Osteoblast (primary cell): ENCODE measurements around the gene RPL37. TPM values are rescaled to one million over a fixed set of nuclear protein-coding genes. Genes with fewer than 3 reads are reported as not detected.
"Not testable (repeated sequence)": the region's sequence is repeated elsewhere in the genome, so short reads cannot be mapped to it uniquely, and the experiment has no call there.

ENCODE experiments used
- DNase-seq: peaks from one replicate; pipeline ENCODE4 v3.0.0; 2011; ENCODE audit warnings: low spot score, mixed read lengths; ENCODE audit not compliant: insufficient read length; ENCODE audit errors: missing footprints
- H2AFZ ChIP-seq: 2 replicates; pipeline ENCODE4 v1.6.0; 2011; ENCODE audit warnings: mild to moderate bottlenecking, low read length
- H3K27ac ChIP-seq: 2 replicates; pipeline ENCODE4 v1.5.1; 2011; ENCODE audit warnings: mild to moderate bottlenecking, low read depth, low read length, moderate library complexity
- H3K27me3 ChIP-seq: 2 replicates; pipeline ENCODE4 v1.6.0; 2012; ENCODE audit warnings: mild to moderate bottlenecking, control low read depth, inconsistent platforms, low read length, moderate library complexity; ENCODE audit not compliant: insufficient read depth
- H3K36me3 ChIP-seq: 2 replicates; pipeline ENCODE4 v1.5.1; 2011; ENCODE audit warnings: mild to moderate bottlenecking, low read length, control low read depth, moderate library complexity; ENCODE audit not compliant: insufficient read depth
- H3K4me1 ChIP-seq: 2 replicates; pipeline ENCODE4 v1.5.1; 2011; ENCODE audit warnings: mild to moderate bottlenecking, low read length, control low read depth, moderate library complexity; ENCODE audit not compliant: insufficient read depth
- H3K4me2 ChIP-seq: 2 replicates; pipeline ENCODE4 v1.6.0; 2011; ENCODE audit warnings: mild to moderate bottlenecking, low read length; ENCODE audit not compliant: insufficient read depth
- H3K4me3 ChIP-seq: fragments of 200-600 bp; sonication (generic); 3 replicates; pipeline ENCODE4 v1.5.1; 2012; ENCODE audit warnings: mild to moderate bottlenecking, low read length, inconsistent platforms; ENCODE audit not compliant: insufficient read depth
- H3K79me2 ChIP-seq: 2 replicates; pipeline ENCODE4 v1.6.0; 2012; ENCODE audit warnings: mild to moderate bottlenecking, low read length, control low read depth, inconsistent platforms; ENCODE audit not compliant: insufficient read depth
- H3K9me3 ChIP-seq: 2 replicates; pipeline ENCODE4 v1.5.1; 2011; ENCODE audit warnings: low read depth, low read length, control low read depth
- H4K20me1 ChIP-seq: 2 replicates; pipeline ENCODE4 v1.6.0; 2012; ENCODE audit warnings: mild to moderate bottlenecking, low read length, control low read depth; ENCODE audit not compliant: insufficient read depth
- total RNA-seq: library from RNA; depleted of rRNA; stranded (reverse); fragments of >200 nt; gene quantifications from 2 replicates; pipeline ENCODE4 v1.2.3, GENCODE V29; 2012
- TF ChIP-seq, protein P1 (sequence below): IDR thresholded peaks from 2 replicates; pipeline ENCODE4 v1.5.1; 2011; ENCODE audit warnings: mild to moderate bottlenecking, low read depth, low read length, moderate library complexity; ENCODE audit errors: extremely low read depth

RPL37 gene
- 220 and 385 TPM in 2 replicates for total RNA-seq

DNA sequence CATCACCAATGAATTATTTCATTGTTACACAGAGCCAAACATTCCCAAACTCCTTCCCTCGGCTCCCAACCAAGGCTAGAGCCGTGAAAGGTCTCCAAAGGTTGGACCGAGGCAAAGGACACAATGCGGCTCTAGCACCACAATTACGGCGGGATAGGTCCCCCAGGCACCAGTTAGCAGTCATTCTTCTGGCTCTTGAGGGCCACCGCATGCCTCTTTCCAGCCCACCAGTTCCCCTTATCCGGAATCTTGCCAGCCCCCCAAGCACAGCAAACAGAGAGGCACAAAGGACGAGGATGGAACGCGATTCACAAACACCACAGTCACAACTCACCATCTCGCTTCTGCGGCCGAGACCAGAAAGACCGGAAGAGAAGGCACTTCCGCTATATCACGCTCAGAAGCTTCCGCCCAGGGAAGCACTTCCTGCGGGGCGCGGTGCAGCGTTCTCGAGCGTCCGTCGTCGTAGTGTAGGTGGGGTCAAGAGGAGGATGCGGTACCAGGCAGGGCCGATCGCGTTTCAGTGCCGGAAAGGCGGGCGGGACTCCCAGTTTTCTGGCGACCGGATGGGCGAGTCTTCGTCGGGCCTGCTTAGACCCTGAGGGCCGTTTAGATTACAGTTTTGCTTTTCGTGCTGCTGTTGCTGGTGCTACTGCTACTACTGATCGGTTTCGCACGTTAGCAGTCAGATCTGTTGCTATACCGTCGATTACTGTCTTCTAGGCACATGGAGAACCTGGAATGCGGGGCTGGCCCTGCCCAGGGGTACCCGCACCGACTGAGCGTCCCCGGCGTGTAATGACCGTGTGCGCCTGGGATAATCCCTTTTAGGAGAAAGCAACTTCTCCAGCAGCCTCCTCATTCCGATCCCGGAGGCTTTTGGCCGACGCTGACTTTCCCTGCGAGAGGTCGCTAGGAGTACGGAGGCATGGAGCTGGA is at the start of gene RPL37:
Gene RPL37 (minus strand): TSS at position 374 of the 939 bp plus-strand sequence. CDS start 37 bp downstream, at position 337.
- TF ChIP-seq, protein P1, sequence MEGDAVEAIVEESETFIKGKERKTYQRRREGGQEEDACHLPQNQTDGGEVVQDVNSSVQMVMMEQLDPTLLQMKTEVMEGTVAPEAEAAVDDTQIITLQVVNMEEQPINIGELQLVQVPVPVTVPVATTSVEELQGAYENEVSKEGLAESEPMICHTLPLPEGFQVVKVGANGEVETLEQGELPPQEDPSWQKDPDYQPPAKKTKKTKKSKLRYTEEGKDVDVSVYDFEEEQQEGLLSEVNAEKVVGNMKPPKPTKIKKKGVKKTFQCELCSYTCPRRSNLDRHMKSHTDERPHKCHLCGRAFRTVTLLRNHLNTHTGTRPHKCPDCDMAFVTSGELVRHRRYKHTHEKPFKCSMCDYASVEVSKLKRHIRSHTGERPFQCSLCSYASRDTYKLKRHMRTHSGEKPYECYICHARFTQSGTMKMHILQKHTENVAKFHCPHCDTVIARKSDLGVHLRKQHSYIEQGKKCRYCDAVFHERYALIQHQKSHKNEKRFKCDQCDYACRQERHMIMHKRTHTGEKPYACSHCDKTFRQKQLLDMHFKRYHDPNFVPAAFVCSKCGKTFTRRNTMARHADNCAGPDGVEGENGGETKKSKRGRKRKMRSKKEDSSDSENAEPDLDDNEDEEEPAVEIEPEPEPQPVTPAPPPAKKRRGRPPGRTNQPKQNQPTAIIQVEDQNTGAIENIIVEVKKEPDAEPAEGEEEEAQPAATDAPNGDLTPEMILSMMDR: no peak
- Histone ChIP-seq H3K4me3 (peak within 1 kb of the TSS; percentile 87), H3K4me1 (peaks cover 30% of the 10 kb centered on the region), H3K27me3 (no peaks in the 10 kb centered on the region), H3K4me2 (peak within 1 kb of the TSS; percentile 87), H2AFZ (peak within 1 kb of the TSS; percentile 88), H3K36me3 (peaks cover 43% of the 10 kb centered on the region), H4K20me1 (peaks cover 42% of the 10 kb centered on the region), H3K79me2 (peaks cover 42% of the 10 kb centered on the region), H3K27ac (peak within 1 kb of the TSS; percentile 92), H3K9me3 (no peaks in the 10 kb centered on the region)
- DNase-seq: peak; percentile 91

DNA sequence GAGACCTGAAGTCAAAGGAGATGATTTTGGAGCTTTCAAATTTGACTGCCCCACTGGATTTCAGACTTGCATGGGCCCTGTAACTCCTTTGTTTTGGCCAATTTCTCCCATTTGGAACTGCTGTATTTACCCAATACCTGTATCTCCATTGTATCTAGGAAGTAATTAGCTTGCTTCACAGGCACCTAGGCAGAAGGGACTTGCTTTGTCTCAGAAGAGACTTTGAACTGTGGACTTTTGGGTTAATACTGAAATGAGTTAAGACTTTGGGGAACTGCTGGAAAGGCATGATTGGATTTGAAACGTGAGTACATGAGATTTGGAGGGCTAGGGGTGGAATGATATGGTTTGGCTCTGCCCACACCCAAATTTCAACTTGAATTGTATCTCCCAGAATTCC is 48.0 kb upstream of the RPL37 start:
- H3K4me2 ChIP-seq, H2AFZ ChIP-seq, H3K27me3 ChIP-seq, DNase-seq, H4K20me1 ChIP-seq, H3K27ac ChIP-seq, H3K9me3 ChIP-seq, H3K79me2 ChIP-seq, H3K4me1 ChIP-seq, H3K4me3 ChIP-seq, H3K36me3 ChIP-seq: not testable (repeated sequence)

DNA sequence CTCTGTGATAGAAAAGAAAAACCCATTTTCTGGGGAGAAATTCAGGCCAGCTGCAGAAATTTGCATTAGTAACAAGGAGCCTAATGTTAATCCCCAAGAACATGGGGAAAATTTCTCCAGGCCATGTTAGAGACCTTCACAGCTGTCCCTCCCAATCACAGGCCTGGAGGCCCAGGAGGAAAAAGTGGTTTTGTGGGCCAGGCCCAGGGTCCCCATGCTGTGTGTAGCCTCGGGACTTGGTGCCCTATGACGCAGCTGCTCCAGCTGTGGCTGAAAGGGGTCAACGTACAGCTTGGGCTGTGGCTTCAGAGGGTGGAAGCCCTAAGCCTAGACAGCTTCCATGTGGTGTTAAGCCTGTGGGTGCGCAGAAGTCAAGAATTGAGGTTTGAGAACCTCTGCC is 47.3 kb upstream of the RPL37 start:
- Histone ChIP-seq H4K20me1 (no peaks in the 10 kb centered on the region), H3K79me2 (no peaks in the 10 kb centered on the region), H3K36me3 (no peaks in the 10 kb centered on the region), H3K4me2 (no peak overlapping the region), H3K27ac (no peak overlapping the region), H3K27me3 (no peaks in the 10 kb centered on the region), H3K9me3 (peaks cover 4% of the 10 kb centered on the region), H3K4me3 (no peak overlapping the region), H3K4me1 (peaks cover 3% of the 10 kb centered on the region), H2AFZ (no peak overlapping the region)
- no peak for DNase-seq
- TF ChIP-seq, protein P1: no peak

DNA sequence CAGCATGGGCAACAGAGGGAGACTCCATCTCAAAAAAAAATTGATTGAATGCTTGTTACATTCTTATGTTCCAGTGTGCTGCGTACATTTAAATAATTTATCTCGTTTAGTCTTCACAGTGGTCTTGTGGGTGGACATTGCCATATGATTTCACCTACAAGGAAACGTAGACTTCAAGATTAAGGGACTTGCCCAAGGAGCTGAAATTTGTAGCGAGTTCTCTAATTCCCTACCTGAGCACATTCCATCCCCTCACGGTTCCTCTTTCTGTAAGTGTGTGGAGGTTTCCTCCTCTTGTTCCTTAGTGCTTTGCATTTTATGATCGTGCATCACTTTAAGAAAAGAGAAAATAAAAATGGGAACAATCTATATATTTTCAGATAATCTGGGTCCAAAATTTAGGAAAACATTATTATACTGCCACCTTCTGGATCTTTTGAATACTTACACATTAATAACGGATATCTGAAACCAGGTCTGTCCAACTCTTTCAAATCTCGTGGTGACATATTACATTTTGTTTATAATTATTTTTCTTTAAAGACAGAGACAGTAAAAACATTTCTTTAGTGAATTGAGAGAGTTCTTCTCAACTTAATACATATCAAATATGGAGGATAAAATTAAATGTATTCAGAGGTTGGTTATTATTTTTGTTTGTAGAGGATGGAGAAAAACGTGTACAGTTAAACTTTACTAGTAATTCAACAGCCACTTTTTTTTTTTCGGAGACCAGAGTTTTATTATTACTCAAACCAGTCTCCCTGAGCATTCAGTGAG is 44.3 kb upstream of the RPL37 start:
- H2AFZ ChIP-seq: peak overlapping the region; percentile 81

More for the DNA sequence above, 44.3 kb upstream of the RPL37 start:
- peaks cover 3% of the 10 kb centered on the region for H3K4me1 ChIP-seq
- H3K27me3 ChIP-seq: no peaks in the 10 kb centered on the region
- no peaks in the 10 kb centered on the region for H3K79me2 ChIP-seq
- H3K36me3 ChIP-seq: no peaks in the 10 kb centered on the region
- peaks cover 4% of the 10 kb centered on the region for H3K9me3 ChIP-seq
- H3K4me3 ChIP-seq: no peak overlapping the region
- H3K4me2 ChIP-seq: peak overlapping the region; percentile 65
- peak; percentile 49 for DNase-seq
- TF ChIP-seq, protein P1: peak; percentile 50
- no peaks in the 10 kb centered on the region for H4K20me1 ChIP-seq
- H3K27ac ChIP-seq: no peak overlapping the region
